ENCODE results near the gene NCAPD2. TPM values are rescaled to one million over a fixed set of nuclear protein-coding genes. Genes with fewer than 3 reads are reported as not detected.
A peak's percentile ranks its signal among the peaks of the same experiment; 100 is the strongest.
"Not testable (repeated sequence)": the region's sequence is repeated elsewhere in the genome, so short reads cannot be mapped to it uniquely, and the experiment has no call there.

The NCAPD2 gene
- total RNA-seq, 1 donor from 2014 or later: 32.0 TPM

DNA sequence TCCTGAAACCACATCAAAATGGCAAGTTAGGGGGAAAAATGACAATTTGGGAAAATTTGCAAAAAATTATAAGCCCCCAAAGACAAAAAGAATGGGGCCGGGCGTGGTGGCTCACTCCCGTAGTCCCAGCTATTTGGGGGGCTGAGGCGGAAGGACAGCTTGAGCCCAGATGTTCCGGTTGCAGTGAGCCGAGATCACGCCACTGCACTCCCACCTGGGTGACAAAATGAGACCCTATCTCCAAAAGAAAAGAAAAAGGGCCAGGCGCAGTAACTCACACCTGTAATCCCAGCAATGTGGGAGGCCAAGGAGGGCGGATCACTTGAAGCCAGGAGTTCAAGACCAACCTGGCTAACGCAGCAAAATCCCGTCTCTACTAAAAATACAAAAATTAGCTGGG lies 21.4 kb upstream of the NCAPD2 start:
- Histone ChIP-seq H3K9me3 (no peaks in the 10 kb centered on the region), H3K4me3 (no peak overlapping the region), H3K27me3 (ENCODE audit: low read depth) (no peaks in the 10 kb centered on the region), H3K4me1 (peaks cover 28% of the 10 kb centered on the region), H3K36me3 (peaks cover 1% of the 10 kb centered on the region), H3K27ac (no peak overlapping the region)
- DNase-seq (no peak), ATAC-seq (no peak)
- TF ChIP-seq, protein P1, sequence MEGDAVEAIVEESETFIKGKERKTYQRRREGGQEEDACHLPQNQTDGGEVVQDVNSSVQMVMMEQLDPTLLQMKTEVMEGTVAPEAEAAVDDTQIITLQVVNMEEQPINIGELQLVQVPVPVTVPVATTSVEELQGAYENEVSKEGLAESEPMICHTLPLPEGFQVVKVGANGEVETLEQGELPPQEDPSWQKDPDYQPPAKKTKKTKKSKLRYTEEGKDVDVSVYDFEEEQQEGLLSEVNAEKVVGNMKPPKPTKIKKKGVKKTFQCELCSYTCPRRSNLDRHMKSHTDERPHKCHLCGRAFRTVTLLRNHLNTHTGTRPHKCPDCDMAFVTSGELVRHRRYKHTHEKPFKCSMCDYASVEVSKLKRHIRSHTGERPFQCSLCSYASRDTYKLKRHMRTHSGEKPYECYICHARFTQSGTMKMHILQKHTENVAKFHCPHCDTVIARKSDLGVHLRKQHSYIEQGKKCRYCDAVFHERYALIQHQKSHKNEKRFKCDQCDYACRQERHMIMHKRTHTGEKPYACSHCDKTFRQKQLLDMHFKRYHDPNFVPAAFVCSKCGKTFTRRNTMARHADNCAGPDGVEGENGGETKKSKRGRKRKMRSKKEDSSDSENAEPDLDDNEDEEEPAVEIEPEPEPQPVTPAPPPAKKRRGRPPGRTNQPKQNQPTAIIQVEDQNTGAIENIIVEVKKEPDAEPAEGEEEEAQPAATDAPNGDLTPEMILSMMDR (IDR thresholded peaks at IDR 0.05): no peak
- intact Hi-C loops (cut with DNase I): no loop called here

DNA sequence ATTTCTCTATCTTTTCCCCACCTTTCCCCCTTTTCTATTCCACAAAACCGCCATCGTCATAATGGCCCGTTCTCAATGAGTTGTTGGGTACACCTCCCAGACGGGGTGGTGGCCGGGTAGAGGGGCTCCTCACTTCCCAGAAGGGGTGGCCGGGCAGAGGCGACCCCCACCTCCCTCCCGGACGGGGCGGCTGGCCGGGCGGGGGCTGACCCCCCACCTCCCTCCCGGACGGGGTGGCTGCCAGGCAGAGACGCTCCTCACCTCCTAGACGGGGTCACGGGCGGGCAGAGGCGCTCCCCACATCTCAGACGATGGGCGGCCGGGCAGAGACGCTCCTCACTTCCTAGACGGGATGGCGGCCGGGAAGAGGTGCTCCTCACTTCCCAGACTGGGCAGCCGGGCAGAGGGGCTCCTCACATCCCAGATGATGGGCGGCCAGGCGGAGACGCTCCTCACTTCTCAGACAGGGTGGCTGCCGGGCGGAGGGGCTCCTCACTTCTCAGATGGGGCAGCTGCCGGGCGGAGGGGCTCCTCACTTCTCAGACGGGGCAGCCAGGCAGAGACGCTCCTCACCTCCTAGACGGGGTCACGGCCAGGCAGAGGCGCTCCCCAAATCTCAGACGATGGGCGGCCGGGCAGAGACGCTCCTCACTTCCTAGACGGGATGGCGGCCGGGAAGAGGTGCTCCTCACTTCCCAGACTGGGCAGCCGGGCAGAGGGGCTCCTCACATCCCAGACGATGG lies 18.5 kb upstream of the NCAPD2 start:
- H3K4me1 ChIP-seq; H3K9me3 ChIP-seq; H3K4me3 ChIP-seq; H3K27ac ChIP-seq; DNase-seq; ATAC-seq; intact Hi-C loops (cut with DNase I); H3K36me3 ChIP-seq; H3K27me3 ChIP-seq (ENCODE audit: low read depth): not testable (repeated sequence)

DNA sequence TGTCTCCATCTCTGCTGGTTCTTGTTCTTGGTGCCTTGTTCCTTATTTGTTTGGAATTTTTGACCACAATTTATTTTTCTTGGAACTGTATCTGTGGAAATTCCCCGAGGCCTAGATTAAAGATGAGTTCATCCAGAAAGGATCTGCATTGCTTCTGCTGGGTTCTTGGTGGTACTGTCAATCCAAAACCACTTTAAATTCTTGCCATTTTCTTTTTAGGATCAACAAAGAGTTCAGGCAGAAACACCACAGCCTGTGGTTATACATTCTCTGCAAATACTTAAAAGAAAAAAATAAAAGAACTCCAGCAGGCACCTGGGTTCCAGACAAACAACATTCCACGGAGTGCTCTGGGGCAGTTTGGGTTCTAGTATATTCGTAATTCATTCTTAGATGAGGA lies 17.4 kb upstream of the NCAPD2 start:
- no peaks in the 10 kb centered on the region for H3K27me3 ChIP-seq (ENCODE audit: low read depth)
- H3K36me3 ChIP-seq: no peaks in the 10 kb centered on the region
- ATAC-seq (peak in 1 of 2 donors; percentile 42), DNase-seq (no peak)
- TF ChIP-seq, protein P1 (IDR thresholded peaks at IDR 0.05): no peak
- no peak overlapping the region for H3K27ac ChIP-seq
- no peaks in the 10 kb centered on the region for H3K9me3 ChIP-seq
- intact Hi-C loops (cut with DNase I): no loop called here
- peaks cover 2% of the 10 kb centered on the region for H3K4me1 ChIP-seq
- H3K4me3 ChIP-seq: no peak overlapping the region

DNA sequence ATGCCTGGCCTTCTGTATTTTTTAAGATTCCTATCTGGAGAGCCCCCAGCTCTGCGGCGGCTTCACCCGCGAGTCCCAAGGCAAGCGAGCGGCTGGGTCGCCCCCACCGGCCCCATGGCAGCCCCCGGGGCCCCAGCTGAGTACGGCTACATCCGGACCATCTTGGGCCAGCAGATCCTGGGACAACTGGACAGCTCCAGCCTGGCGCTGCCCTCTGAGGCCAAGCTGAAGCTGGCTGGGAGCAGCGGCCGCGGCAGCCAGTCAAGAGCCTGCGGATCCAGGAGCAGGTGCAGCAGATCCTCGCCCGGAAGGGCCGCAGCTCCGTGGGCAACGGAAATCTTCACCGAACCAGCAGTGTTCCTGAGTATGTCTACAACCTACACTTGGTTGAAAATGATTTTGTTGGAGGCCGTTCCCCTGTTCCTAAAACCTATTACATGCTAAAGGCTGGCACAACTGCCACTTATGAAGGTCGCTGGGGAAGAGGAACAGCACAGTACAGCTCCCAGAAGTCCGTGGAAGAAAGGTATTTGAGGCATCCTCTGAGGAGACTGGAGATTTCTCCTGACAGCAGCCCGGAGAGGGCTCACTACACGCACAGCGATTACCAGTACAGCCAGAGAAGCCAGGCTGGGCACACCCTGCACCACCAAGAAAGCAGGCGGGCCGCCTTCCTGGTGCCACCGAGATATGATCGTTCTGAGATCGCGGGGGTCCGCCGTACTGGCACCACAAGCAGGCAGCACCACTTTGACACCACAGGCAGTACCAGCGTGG lies 16.1 kb upstream of the NCAPD2 start:
- H3K4me3 ChIP-seq; H3K36me3 ChIP-seq; H3K27ac ChIP-seq; ATAC-seq; H3K4me1 ChIP-seq; intact Hi-C loops (cut with DNase I); H3K9me3 ChIP-seq; H3K27me3 ChIP-seq (ENCODE audit: low read depth); DNase-seq: not testable (repeated sequence)

DNA sequence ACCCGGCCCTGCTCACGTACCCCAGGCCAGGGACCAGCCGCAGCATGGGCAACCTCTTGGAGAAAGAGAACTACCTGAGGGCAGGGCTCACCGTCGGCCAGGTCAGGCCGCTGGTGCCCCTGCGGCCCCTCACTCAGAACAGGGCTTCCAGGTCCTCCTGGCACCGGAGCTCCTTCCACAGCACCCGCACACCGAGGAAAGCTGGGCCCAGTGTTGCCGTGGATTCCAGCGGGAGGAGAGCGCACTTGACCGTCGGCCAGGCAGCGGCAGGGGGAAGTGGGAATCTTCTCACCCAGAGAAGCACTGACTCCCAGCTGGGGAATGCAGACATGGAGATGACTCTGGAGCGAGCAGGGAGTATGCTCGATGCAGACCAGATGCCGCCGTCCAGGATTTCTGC lies 15.5 kb upstream of the NCAPD2 start:
- Histone ChIP-seq H3K36me3 (no peaks in the 10 kb centered on the region), H3K4me1 (no peaks in the 10 kb centered on the region), H3K27me3 (ENCODE audit: low read depth) (no peaks in the 10 kb centered on the region), H3K9me3 (no peaks in the 10 kb centered on the region), H3K4me3 (no peak overlapping the region), H3K27ac (no peak overlapping the region)
- DNase-seq (no peak), ATAC-seq (no peak)
- intact Hi-C loops (cut with DNase I): no loop called here
- TF ChIP-seq, protein P1 (IDR thresholded peaks at IDR 0.05): no peak

DNA sequence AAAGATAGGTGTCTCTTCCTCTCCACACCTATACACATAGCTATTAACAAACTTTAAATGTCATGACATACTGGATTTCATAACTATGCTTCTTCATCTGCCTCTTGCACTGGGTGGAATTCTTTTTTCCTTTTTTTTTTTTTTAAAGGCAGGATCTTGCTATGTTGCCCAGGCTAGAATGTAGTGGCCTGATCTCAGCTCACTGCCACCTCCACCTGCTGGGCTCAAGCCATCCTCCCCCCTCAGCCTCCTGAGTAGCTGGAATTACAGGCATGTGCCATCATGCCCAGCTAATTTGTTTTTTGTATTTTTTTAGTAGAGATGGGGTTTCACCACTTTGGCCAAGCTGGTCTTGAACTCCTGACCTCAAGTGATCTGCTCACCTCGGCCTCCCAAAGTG lies 5.7 kb upstream of the NCAPD2 start:
- DNase-seq: no peak
- TF ChIP-seq, protein P1 (IDR thresholded peaks at IDR 0.05): no peak
- intact Hi-C loops (cut with DNase I): no loop called here
- Histone ChIP-seq H3K27me3 (ENCODE audit: low read depth) (no peaks in the 10 kb centered on the region), H3K27ac (no peak overlapping the region), H3K4me1 (peaks cover 9% of the 10 kb centered on the region), H3K4me3 (no peak overlapping the region), H3K9me3 (no peaks in the 10 kb centered on the region), H3K36me3 (peaks cover 6% of the 10 kb centered on the region)
- no peak for ATAC-seq
